ENCODE measurements around the gene IPPK.

Gene IPPK

DNA sequence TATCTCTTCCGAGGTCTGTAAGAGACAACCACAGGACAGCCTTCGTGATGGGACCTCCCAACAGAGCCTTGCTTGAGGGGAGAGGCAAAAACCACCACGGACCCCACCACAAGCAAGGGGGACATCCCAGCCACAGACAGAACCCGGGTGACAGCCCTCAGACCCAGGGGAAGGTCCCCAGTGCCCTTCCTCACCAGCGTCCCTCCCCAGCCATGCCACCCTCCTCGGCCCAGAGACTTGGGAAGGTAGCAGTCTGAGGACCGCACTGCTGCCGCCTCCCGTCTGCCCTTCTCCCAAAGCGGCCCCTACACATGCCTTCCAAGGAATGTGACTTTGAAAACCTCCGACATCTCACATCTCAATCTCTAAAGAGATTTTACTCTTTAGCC, 13.4 kb downstream of the IPPK start:
- DNase-seq, result no peak

DNA sequence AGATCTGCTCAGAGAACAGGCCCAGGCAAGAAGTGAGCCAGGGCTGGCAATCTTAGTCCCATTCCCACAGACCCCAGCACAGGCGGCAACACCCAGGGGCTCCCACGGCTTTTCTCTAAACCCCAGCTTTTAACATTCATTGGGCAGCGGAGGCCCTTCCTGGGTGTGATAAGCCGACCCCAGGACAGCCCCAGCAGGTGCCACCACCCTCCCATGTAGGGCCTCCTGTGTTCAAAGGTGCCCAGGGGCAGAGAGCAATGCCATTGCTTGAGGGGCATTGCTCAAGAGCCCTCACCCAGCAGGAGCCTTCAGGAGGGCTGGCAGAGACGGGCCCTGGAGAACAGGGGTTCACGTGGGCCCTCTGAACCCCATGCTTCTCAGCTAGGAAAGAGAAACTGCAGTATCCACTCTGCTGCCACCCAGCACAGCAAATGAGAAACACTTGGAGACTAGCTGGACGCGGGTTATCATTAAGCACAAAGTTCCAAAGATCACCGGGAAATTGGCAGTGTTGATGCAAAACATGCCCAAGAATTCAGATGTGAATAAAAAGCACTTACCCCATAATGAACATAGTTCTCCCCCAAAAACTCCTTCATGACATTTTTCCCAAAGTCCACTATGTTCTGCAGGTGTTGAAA, 13.9 kb downstream of the IPPK start:
- no peak for DNase-seq

GRCh38 chr9:92655366-92655765, 14.6 kb downstream of the IPPK start:
- DNase-seq, result no peak

DNA sequence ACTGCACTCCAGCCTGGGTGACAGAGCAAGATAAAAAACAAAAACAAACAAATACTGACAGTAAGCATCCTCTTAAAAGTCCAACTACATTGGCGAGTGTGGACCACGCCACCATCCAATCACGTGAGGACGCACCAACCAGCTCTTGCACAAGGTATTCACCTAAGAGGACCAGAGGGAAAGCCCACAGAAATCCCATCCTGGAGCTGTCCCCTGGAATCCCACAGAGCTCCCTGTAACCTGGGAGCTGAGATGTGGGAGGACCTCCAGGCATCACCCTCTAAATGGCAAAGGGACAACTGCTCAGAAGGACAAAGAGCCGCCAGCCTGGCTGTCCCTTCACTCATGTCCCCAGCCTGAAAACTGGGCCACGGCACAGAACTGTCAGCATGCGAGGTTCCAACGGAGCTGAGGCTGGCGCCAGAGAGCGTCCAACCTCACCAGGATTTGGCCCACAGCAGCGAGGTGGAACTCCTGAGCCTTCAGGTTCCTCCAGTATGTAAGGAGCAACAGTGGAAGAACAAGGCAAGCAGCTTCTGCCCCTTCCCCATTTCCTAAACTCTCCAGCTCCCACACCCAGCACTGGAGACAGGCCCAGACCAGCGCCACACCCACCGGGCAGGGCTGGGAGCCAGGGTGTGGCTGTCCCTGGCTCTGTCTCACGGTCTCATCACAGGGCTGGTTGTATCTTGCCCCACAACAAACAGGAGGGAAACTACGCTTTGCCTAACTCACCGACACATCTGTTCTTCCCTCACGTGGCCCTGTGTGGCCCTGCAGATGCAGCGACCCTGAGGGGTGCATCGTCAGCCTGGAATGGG, 15.2 kb downstream of the IPPK start:
- no peak for DNase-seq

DNA sequence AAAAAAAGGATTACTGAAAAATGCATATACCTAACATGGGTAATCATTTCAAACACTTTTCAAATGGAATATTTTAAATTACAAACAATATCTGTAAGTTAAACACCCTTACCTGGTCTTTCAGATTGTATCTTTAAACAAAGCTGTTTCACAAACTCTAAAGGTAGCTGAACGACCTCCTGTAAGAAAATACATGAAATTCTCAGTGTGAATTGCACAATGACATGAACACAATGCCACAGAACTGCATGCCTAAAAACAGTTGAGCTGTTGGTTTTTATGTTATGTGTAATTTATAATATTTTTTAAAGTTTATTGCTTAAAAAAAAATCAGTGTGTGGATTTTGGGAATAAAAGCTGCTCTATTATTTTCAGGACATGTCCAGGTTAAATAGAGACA, 17.5 kb downstream of the IPPK start:
- no peak for DNase-seq

- DNase-seq, result no peak
These were observed 18.9 kb downstream of the IPPK start for GRCh38 chr9:92650839-92651621.

DNA sequence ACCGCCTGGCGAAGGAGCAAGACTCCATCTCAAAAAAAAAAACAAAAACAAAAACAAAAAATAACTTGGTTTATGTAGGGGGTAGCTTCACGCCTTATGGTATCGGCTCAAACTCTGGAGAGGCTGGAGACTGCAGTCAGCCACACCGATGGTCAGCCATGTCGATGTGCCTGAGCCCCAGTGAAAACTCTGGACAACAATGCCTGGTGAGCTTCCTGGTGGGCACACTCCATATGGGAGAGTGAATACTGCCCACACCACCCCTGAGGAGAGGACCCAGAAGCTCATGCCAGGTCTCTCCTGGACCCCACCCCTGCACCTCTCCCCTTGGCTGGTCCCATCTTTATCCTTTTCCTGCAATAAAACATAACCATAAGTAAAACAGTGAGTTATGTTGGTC, 19.6 kb downstream of the IPPK start:
- no peak for DNase-seq

DNA sequence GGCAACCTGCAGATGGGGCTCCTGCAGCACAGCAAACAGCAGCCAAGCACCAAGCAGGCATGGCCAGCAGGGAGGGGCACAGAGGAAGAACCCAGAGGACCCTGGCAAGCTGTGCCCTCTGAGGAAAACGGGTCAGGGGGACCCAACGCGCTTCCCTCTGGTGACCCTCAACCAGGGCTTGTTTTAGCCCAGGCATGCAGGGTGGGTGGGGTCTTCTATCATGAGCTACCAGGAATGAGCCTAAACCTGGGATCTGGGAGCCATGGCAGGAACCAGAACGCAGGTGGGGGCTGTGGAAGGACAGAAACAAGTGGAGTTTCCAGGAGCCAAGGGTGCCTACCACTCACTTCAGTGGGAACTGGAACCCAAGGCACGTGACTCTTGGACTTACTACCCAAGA, 20.9 kb downstream of the IPPK start:
- no peak for DNase-seq

GRCh38 chr9:92648474-92648971, 21.4 kb downstream of the IPPK start:
- no peak for DNase-seq

DNA sequence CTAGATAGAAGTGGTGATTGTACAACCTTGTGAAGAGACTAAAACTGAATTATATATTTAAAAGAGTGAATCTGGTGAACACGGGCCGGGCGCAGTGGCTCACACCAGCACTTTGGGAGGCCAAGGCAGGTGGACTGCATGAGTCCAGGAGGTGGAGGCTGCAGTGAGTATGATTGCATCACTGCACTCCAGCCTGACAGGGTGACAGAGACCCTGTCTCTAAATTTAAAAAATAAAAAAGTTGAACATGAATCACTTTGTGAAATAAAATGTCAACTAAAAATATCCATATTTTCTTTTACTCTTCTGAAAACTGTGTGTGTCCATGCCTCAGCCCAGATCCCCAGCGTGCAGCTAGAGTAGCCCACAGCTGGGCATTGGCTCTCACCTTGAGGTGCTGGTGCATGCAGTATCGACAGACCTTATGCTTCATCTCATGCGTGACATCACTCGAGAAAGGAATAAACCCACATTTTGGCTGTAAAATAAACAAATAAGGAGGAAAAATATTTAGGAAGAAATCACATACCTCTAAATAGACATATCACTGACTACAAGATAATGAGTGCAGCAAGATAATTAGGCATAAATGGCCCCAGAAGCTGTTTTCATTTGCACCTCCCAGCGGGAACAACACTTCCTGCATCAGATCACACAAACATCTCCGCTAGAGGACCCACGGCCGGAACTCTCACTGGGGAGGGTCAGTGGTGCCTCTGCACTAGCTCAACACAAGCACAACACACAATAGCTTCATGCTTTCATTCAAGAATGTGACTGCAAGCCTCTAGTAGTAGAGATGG, 22.1 kb downstream of the IPPK start:
- DNase-seq, result no peak

DNA sequence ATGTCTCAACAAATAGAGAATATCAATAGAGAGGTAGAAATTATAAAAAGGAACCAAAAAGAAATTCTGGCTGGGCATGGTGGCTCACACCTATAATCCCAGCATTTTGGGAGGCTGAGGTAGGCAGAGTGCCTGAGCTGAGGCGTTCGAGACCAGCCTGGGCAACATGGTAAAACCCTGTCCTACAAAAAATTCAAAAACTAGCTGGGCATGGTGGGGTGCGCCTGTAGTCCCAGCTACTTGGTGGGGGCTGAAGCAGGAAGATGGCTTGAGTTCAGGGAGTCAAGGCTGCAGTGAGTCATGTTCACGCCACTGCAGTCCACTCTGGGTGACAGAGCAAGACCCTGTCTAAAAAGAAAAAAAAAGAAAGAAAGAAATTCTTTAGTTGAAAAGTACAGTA, 24.9 kb downstream of the IPPK start:
- DNase-seq, result no peak

- no peak for DNase-seq
These were observed 25.7 kb downstream of the IPPK start for GRCh38 chr9:92644278-92644677.

DNA sequence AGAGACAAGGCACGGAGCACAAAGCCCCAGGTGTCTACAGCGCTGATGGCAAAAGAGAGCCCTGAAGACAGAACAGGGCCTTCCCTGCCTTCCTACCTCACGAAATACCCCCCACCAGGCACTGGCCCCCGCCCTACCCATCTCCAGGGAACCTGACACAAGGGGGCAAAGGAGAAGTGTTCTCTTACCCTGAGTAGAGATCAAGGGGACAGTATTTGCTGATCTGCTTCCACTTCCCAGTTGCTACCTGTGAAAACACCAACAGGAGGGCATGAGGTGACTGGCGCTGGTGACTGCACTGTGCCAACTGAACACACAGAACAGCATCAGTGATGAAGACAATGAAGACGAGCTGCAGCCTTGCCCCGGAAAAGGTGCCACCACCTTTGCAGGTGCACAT, 27.4 kb downstream of the IPPK start:
- DNase-seq, result no peak

DNA sequence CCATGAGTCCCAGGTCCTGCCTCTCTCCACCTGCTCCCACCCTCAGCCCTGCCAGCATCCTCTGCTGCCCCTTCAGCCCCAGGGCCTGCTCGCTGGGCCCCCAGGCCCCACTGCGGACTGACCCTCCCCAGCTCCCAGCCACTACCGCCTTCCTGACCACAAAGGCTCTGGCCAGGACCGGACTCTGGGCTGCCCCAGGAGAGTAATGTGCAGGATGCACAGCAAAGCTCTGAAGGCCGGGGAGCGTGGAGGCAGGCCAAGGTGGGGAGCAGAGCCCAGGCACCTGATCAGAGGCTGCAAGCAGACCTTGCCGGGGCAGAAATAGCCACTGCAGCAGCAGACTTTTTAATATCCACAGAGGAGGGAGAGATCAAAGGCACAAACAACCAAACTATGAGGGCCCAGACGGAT, 27.9 kb downstream of the IPPK start:
- DNase-seq, result no peak

GRCh38 chr9:92641092-92641809, 28.7 kb downstream of the IPPK start:
- no peak for DNase-seq

- no peak for DNase-seq
These were observed 29.4 kb downstream of the IPPK start for GRCh38 chr9:92640398-92641091.

DNA sequence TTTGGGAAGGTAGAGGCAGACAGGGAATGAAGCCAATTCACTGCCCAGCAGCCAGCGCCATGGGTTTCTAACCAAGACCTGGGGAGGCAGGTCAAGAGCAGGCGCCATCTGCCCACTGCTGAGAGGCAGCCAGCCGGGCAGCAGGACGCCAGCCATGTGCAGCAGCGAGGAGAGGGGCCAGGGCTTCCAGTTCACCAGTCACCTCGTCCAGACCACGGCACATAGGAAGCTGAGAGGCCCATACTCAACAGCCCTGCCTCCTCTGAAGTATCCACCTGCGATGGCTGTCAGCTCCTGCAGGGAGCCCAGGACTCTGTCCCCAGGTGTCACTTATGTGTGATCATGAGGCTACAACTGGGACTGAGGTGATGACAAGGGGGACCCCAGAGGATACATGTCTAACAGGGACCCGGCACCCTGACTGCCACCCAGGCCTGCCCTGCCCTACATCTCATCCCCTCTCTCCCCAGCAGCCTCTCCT, 30.1 kb downstream of the IPPK start:
- DNase-seq, result no peak

- no peak for DNase-seq
These were observed 30.8 kb downstream of the IPPK start for GRCh38 chr9:92639124-92639523.

DNA sequence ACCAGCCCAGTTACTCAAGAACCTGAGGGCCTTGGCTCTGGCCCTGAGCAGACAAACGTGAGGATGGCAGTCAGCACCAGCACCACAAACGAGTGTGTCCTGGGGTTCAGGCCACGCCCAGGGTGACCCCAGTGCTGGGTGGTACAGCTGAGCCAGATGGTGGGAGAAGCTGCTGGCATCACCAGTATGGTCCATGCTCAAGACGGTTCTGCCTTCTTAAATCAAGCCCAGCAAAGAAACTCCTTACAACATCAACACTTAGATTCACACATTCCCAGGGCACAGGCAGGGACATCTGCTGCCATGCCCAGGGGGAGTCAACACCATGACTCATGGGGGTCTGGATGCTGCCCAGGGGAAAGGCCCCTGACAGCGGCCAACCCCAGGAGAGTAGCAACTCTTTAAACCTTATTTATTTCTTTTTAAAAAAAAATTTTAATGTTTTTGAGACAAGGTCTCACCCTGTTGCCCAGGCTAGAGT, 31.3 kb downstream of the IPPK start:
- DNase-seq, result no peak

- no peak for DNase-seq
These were observed 31.9 kb downstream of the IPPK start for GRCh38 chr9:92637886-92638620.
